Left lobe of liver (tissue), 2 donors: Measurements from ENCODE around the gene MTF2. TPM values are rescaled to one million over a fixed set of nuclear protein-coding genes. Genes with fewer than 3 reads are reported as not detected.

Experiments
- ATAC-seq: fragments of 200-7000 bp; cut with Tn5 transposase; one replicate; pipeline ENCODE4 v1.9.1; 2020; ENCODE audit warnings: mild to moderate bottlenecking, moderate library complexity
- DNase-seq: peaks from one replicate; pipeline ENCODE4 v3.0.0-alpha.2; 2020; ENCODE audit warnings: low spot score
- total RNA-seq: library from RNA; stranded (reverse); gene quantifications from one replicate; pipeline ENCODE4 v1.2.1, GENCODE V29; 2021
- donor health status: DM: no; HTN: no; CAD: no; lungs with moderate emphysema.
- donor health status: DM: no; HTN: yes; CAD: no.

The MTF2 gene
- total RNA-seq, 1 donor from 2014 or later: 8.2 TPM

DNA sequence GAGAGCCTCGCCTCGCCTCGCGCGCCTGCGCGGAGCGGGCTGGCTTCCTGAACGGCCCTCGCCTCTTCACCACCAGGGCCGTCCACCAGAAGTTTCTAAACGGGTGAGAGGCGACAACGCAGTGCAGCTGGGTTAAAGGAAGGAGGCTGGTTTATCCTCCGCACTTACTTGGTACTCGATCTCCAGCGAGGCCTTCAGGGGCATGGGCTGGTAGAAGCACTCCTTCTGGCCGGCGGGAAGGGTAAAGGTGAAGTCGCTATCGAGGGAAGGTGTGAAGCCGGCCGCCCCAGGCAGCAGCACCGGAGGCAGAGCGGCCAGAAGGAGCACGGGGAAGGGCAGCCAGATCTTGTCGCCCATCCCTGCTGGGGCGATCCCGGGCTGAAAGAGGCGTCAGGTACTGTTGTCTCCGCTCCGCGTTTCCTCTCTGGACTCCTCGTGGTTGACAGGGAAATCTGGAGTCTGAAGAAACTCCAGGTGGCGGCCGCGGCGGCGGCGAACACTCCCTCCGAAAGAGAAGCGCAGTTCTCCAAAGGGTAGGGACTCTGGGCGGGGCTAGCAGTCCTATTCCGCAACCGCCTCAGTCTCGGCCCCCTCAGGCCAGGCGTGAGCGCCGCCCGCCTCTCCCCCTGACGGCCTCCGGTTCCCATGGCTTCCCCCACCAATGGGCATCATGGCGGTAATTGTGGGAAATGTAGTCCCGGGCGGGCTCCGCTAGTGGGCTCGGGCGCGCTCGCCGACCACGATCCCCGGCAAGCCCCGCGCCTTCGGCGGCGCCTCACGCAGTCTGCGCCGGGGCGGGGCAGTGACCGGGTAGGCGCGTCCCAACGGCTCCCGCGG is 101.0 kb downstream of the MTF2 start, which contains the start of gene TMED5:
TMED5 (minus strand) TSS at position 528 of the 837 bp plus-strand sequence; CDS start at position 357, 171 bp downstream.
- peak; percentile 98 for DNase-seq
- peak; percentile 92 for ATAC-seq

DNA sequence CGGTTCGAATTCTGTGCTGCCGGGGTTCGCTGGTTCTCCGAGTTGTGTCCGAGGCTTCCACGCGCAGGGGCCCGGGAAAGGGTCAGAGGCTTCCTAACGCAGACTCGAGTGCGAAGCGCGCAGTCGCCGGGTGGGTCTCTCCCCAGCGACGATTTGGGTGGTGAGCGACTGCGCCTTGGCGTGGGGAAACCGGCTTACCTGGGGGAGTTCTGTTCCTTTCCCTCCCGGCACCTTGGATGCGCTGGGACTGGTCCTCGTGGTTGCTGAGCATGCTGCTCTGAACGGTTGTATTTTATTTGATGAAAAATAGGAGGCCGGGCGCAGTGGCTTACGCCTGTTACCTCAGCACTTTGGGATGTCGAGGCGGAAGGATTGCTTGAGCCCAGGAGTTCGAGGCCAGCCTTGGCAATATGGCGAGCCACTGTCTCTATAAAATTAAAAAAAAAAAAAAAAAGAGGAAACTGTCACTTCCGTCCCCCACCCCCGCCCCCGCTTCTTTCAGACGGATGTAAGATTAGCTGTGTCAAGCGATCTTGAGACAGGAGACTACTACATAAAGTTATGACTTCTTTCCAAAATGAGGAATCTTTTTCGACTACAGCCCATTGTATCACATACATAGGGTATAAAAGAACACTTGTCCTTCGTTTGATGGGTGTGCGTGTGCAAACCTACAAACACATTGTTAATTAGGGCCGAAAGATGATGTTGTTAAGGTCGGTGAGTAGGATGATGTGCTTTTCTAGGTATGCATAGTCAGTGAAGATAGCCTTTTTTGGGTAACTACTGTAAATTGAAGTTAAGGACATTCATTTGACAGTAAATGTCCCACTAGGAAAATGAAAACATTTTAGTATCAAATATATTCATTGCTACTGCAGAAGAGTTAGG is 101.9 kb downstream of the MTF2 start, which contains the start of gene CCDC18:
CCDC18 (plus strand) TSS at position 2 of the 891 bp plus-strand sequence. CDS start 2,638 bp downstream, outside the sequence.
- ATAC-seq: no peak
- DNase-seq: no peak

DNA sequence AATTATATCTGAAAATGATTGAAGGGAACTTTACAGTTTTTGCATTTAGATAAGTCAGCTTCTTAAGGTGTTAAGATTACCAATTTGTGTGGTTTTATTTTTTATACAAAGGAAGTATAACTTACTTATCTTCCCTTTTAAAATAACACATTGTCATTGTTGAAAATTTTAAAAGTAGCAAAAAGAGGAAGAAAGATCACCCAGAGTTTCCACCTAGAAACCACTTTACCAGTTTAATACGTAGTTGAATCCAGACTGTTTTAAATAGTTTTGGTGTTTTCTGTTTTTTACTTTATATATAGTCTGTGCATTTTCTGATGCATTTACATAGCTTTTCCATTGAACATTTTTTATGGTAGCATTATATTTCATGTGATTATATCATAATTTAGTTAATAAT is 107.6 kb downstream of the MTF2 start:
- ATAC-seq: no peak
- no peak for DNase-seq

Other genes with a start within 250 kb of the MTF2 start
- gene RPL5, start 247.2 kb upstream of the MTF2 start, total RNA-seq: 252 TPM
- 10.7 TPM for gene DIPK1A, start 117.8 kb upstream of the MTF2 start, total RNA-seq
- gene TMED5, start 101.1 kb downstream of the MTF2 start, total RNA-seq: 68.5 TPM
- gene CCDC18, start 101.4 kb downstream of the MTF2 start, total RNA-seq: 2.3 TPM